K562 (cell line): Measurements from ENCODE around the gene GPR78. TPM values are rescaled to one million over a fixed set of nuclear protein-coding genes. Genes with fewer than 3 reads are reported as not detected.
A peak's percentile ranks its signal among the peaks of the same experiment; 100 is the strongest.

ENCODE experiments used
- CBFA2T3 ChIP-seq: fragments of 450-650 bp; IDR thresholded peaks from 2 replicates; pipeline ENCODE4 v1.6.1; 2017
- CEBPG ChIP-seq, 3 experiments: fragments of 200-800 bp in 1 of 3; sonication (Bioruptor generic) in 1 of 3; sonication (generic) in 1 of 3; formaldehyde crosslinking in 1 of 3; IDR thresholded peaks in 2 of 3; conservative IDR thresholded peaks in 1 of 3; 2 replicates each; pipeline versions ENCODE4 v1.6.1 to v1.8.0; 2016 to 2022; ENCODE audit warnings: missing compliant biosample characterization in 2 of 3, missing genetic modification characterization in 2 of 3, mild to moderate bottlenecking in 1 of 3, missing genetic modification reagents in 1 of 3
- HDAC1 ChIP-seq, 2 experiments: fragments of 450-650 bp; IDR thresholded peaks; 2 replicates each; pipeline ENCODE4 v1.6.1; 2016 to 2017; ENCODE audit warnings: inconsistent platforms in 1 of 2, mild to moderate bottlenecking in 1 of 2, moderate library complexity in 1 of 2
- HIVEP1 ChIP-seq: fragments of 250-450 bp; sonication (Bioruptor Pico); IDR thresholded peaks from 2 replicates; pipeline ENCODE4 v1.4.0; 2020; ENCODE audit warnings: mild to moderate bottlenecking
- MECOM ChIP-seq: fragments of 250-450 bp; sonication (Bioruptor Pico); IDR thresholded peaks from 2 replicates; pipeline ENCODE4 v1.8.0; 2022; ENCODE audit warnings: inconsistent platforms
- MTA1 ChIP-seq: fragments of 450-650 bp; IDR thresholded peaks from 2 replicates; pipeline ENCODE4 v1.6.1; 2017; ENCODE audit warnings: borderline replicate concordance
- POLR2B ChIP-seq: fragments of 450-650 bp; IDR thresholded peaks from 2 replicates; pipeline ENCODE4 v1.6.1; 2018; ENCODE audit warnings: low read depth; ENCODE audit not compliant: partially characterized antibody
- POLR3A ChIP-seq: IDR thresholded peaks from 2 replicates; pipeline ENCODE4 v1.6.1; 2011; ENCODE audit warnings: borderline replicate concordance, mild to moderate bottlenecking, moderate library complexity; ENCODE audit not compliant: insufficient read length, insufficient read depth; ENCODE audit errors: extremely low read depth
- REST ChIP-seq, 2 experiments: fragments of 450-650 bp; formaldehyde crosslinking in 1 of 2; IDR thresholded peaks; 2 replicates each; pipeline versions ENCODE4 v1.4.0 to v1.6.1; 2014 to 2020; ENCODE audit warnings: mild to moderate bottlenecking in 2 of 2, borderline replicate concordance in 1 of 2, low read depth in 1 of 2
- SAP30 ChIP-seq: fragments of 200-600 bp; sonication (generic); IDR thresholded peaks from 2 replicates; pipeline ENCODE4 v1.6.1; 2012; ENCODE audit warnings: borderline replicate concordance, low read depth, mild to moderate bottlenecking, moderate library complexity, low read length, control low read depth, inconsistent platforms; ENCODE audit not compliant: insufficient read depth, poor library complexity, severe bottlenecking
- ZNF146 ChIP-seq: IDR thresholded peaks from one replicate; pipeline ENCODE4 v1.6.1; 2018; ENCODE audit warnings: missing compliant biosample characterization; ENCODE audit not compliant: unreplicated experiment
- ZNF354B ChIP-seq: fragments of 250-450 bp; sonication (Bioruptor Pico); IDR thresholded peaks from 2 replicates; pipeline ENCODE4 v1.4.0; 2020
- ZNF589 ChIP-seq: fragments of 200-800 bp; sonication (Bioruptor generic); IDR thresholded peaks from 2 replicates; pipeline ENCODE4 v1.6.1; 2016; ENCODE audit warnings: low read depth, missing genetic modification characterization, missing compliant biosample characterization
- polyA plus RNA-seq, 8 experiments: library from polyadenylated mRNA; depleted of rRNA in 4 of 8; stranded (reverse) in 5 of 8; unstranded in 3 of 8; fragments of >200 nt; fragmentation: Nextera tagmentation in 2 of 8; fragmentation: Illumina TruSeq in 1 of 8; extraction: Ambion mirVana in 2 of 8; extraction: Trizol in 1 of 8; gene quantifications; 2 replicates each; pipeline versions ENCODE4 v1.2.1 to v1.2.3, GENCODE V29; 2011 to 2014; ENCODE audit warnings: inconsistent platforms in 1 of 8, missing spikeins in 1 of 8
- total RNA-seq, 7 experiments: library from RNA; depleted of rRNA in 6 of 7; stranded (reverse); fragments of >200 nt in 6 of 7; fragmentation: Illumina TruSeq in 2 of 7; extraction: Trizol in 2 of 7; gene quantifications; 2 replicates each; pipeline versions ENCODE4 v1.2.1 to v1.2.3, GENCODE V29; 2011 to 2021; ENCODE audit warnings: low replicate concordance in 1 of 7

The GPR78 gene
- total and polyA plus RNA-seq, 9 of the 15 experiments (the other 6 are each of a cell fraction or from before 2014, with no cell fraction given): 0.04 to 0.13 (median 0.07) TPM; not detected in 4

DNA sequence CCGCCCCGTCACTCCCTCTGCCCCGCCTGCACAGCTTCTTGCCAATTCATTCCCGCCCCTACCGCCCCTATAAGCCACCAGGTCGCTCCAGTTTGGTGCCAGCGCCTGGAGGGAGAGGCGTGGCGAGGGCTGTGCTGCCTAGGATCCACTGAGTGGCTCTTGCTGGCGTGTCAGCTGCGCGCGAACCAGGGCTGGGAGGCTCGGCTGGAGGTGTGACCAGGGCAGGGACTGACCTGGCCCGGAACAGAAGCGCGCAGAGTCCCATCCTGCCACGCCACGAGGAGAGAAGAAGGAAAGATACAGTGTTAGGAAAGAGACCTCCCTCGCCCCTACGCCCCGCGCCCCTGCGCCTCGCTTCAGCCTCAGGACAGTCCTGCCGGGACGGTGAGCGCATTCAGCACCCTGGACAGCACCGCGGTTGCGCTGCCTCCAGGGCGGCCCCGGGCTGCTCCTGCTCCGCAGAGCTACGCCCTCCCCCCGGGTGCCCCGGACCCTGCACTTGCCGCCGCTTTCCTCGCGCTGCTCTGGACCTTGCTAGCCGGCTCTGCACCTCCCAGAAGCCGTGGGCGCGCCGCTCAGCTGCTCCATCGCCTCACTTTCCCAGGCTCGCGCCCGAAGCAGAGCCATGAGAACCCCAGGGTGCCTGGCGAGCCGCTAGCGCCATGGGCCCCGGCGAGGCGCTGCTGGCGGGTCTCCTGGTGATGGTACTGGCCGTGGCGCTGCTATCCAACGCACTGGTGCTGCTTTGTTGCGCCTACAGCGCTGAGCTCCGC is at the start of gene GPR78 (continued):
- TF ChIP-seq REST (IDR thresholded peaks at IDR 0.05; ENCODE audit: borderline replicate concordance) (peak; percentile 99), REST (CRISPR knock-in tag; IDR thresholded peaks at IDR 0.05; ENCODE audit: low read depth) (peak; percentile 99), ZNF146 (CRISPR knock-in tag) (no peak), MECOM (no peak), POLR3A (no peak), SAP30 (peak; percentile 42), HIVEP1 (CRISPR knock-in tag) (no peak), ZNF589 (CRISPR knock-in tag) (no peak), ZNF354B (no peak), MTA1 (no peak), HDAC1 (IDR thresholded peaks at IDR 0.05) (no peak), POLR2B (no peak), CEBPG (CRISPR knock-in tag; IDR thresholded peaks at IDR 0.05) (no peak), CEBPG (tag; conservative IDR thresholded peaks at IDR 0.05 in 1 of 2, IDR thresholded peaks at IDR 0.05 in 1 of 2) (no peak), CBFA2T3 (no peak)
